Endodermal cell (in vitro differentiated cells): ENCODE results near the gene PSD2. TPM values are rescaled to one million over a fixed set of nuclear protein-coding genes. Genes with fewer than 3 reads are reported as not detected.
A peak's percentile ranks its signal among the peaks of the same experiment; 100 is the strongest.

ENCODE experiments used
- DNase-seq: peaks from one replicate; pipeline ENCODE4 v3.0.0-alpha.2; 2017
- H3K27ac ChIP-seq: 2 replicates; pipeline ENCODE4 v1.5.1; 2013; ENCODE audit warnings: mild to moderate bottlenecking, low read depth, low read length, moderate library complexity
- H3K27me3 ChIP-seq: 2 replicates; pipeline ENCODE4 v1.6.1; 2013; ENCODE audit warnings: mild to moderate bottlenecking, low read length, moderate library complexity; ENCODE audit not compliant: insufficient read depth, control insufficient read depth, poor library complexity, severe bottlenecking
- H3K36me3 ChIP-seq: 2 replicates; pipeline ENCODE4 v1.7.0; 2013; ENCODE audit warnings: mild to moderate bottlenecking, low read length, moderate library complexity; ENCODE audit not compliant: control insufficient read depth, insufficient read depth
- H3K4me1 ChIP-seq: one replicate; pipeline ENCODE4 v1.7.0; 2013; ENCODE audit warnings: low read length; ENCODE audit not compliant: control insufficient read depth, insufficient read depth
- H3K4me3 ChIP-seq: 2 replicates; pipeline ENCODE4 v1.5.1; 2013; ENCODE audit warnings: mild to moderate bottlenecking, low read length, moderate library complexity
- H3K9ac ChIP-seq: 2 replicates; pipeline ENCODE4 v1.6.1; 2013; ENCODE audit warnings: mild to moderate bottlenecking, low read length, moderate library complexity; ENCODE audit not compliant: poor library complexity, severe bottlenecking; ENCODE audit errors: extremely low read depth
- H3K9me3 ChIP-seq: 2 replicates; pipeline ENCODE4 v1.6.1; 2013; ENCODE audit warnings: mild to moderate bottlenecking, low read length, moderate library complexity; ENCODE audit not compliant: control insufficient read depth
- H3K27ac Mint-ChIP-seq: 2 replicates; pipeline ENCODE4 v1.8.0; 2020; ENCODE audit warnings: mixed read lengths
- H3K27me3 Mint-ChIP-seq: 2 replicates; pipeline ENCODE4 v1.8.0; 2021; ENCODE audit warnings: mild to moderate bottlenecking, mixed read lengths; ENCODE audit not compliant: insufficient read depth
- H3K36me3 Mint-ChIP-seq: 2 replicates; pipeline ENCODE4 v1.8.0; 2020; ENCODE audit warnings: low read depth, mixed read lengths
- H3K4me1 Mint-ChIP-seq: 2 replicates; pipeline ENCODE4 v1.8.0; 2020; ENCODE audit warnings: mixed read lengths
- H3K4me3 Mint-ChIP-seq: 2 replicates; pipeline ENCODE4 v1.8.0; 2020; ENCODE audit warnings: mild to moderate bottlenecking, moderate library complexity, mixed read lengths
- H3K9me3 Mint-ChIP-seq: 2 replicates; pipeline ENCODE4 v1.8.0; 2020; ENCODE audit warnings: mild to moderate bottlenecking, mixed read lengths
- CTCF ChIP-seq: fragments of 200-600 bp; sonication (generic); conservative IDR thresholded peaks from 2 replicates; pipeline ENCODE4 v1.5.0; 2021; ENCODE audit warnings: antibody characterized with exemption, mild to moderate bottlenecking
- WGBS, 2 experiments: methylation state at CpG; one replicate each; pipeline versions ENCODE4 v1.1.5 to v1.1.7; 2013; ENCODE audit warnings: missing lambda C conversion rate in 2 of 2, mixed read lengths in 1 of 2; ENCODE audit not compliant: insufficient coverage in 1 of 2, insufficient read length in 1 of 2; 5-methylcytosine and 5-hydroxymethylcytosine counted together
- total RNA-seq, 2 donors: library from RNA; stranded (reverse); fragmentation: NEBNext Ultra II Directional in 1 of 2; extraction: Animal tissue kit (Norgen Biotek cat#: 25700) in 1 of 2; gene quantifications; 2 replicates in 1 of 2; 3 replicates in 1 of 2; pipeline ENCODE4 v1.2.1, GENCODE V29; 2021

The PSD2 gene
- total RNA-seq, 2 donors from 2014 or later = 0.55 to 2.5 TPM

GRCh38 chr5:139871614-139872013, 76.0 kb downstream of the PSD2 start:
- H3K36me3 ChIP-seq = no peaks in the 10 kb centered on the region
- TF ChIP-seq CTCF = no peak
- Mint-ChIP-seq H3K4me3 (no peak overlapping the region), H3K27ac (no peak overlapping the region), H3K9me3 (peaks cover 4% of the 10 kb centered on the region), H3K4me1 (no peaks in the 10 kb centered on the region), H3K36me3 (peaks cover 8% of the 10 kb centered on the region), H3K27me3 (peaks cover 36% of the 10 kb centered on the region)
- H3K9me3 ChIP-seq = peaks cover 6% of the 10 kb centered on the region
- WGBS, 2 experiments = 87 to 92% methylated on average over 9 of the region's 9 CpGs
- no peaks in the 10 kb centered on the region for H3K27me3 ChIP-seq
- DNase-seq = no peak
- no peak overlapping the region for H3K27ac ChIP-seq
- no peak overlapping the region for H3K9ac ChIP-seq
- H3K4me1 ChIP-seq = no peaks in the 10 kb centered on the region
- no peak overlapping the region for H3K4me3 ChIP-seq

GRCh38 chr5:139872052-139872766, 76.6 kb downstream of the PSD2 start:
- TF ChIP-seq CTCF = peak; percentile 64
- no peak overlapping the region for H3K27ac Mint-ChIP-seq
- Histone ChIP-seq H3K4me1 (no peaks in the 10 kb centered on the region), H3K4me3 (no peak overlapping the region), H3K9me3 (peaks cover 6% of the 10 kb centered on the region), H3K9ac (no peak overlapping the region), H3K27ac (no peak overlapping the region), H3K27me3 (no peaks in the 10 kb centered on the region), H3K36me3 (no peaks in the 10 kb centered on the region)
- no peaks in the 10 kb centered on the region for H3K4me1 Mint-ChIP-seq
- peaks cover 8% of the 10 kb centered on the region for H3K36me3 Mint-ChIP-seq
- H3K9me3 Mint-ChIP-seq = peaks cover 4% of the 10 kb centered on the region
- H3K4me3 Mint-ChIP-seq = no peak overlapping the region
- H3K27me3 Mint-ChIP-seq = peaks cover 30% of the 10 kb centered on the region
- DNase-seq = peak; percentile 68
- WGBS, 2 experiments = 77 to 92% methylated on average over 5 to 8 of the region's 9 CpGs

GRCh38 chr5:139872851-139873794, 77.5 kb downstream of the PSD2 start:
- H3K27ac ChIP-seq = no peak overlapping the region
- H3K27me3 ChIP-seq = no peaks in the 10 kb centered on the region
- Mint-ChIP-seq H3K27me3 (peaks cover 26% of the 10 kb centered on the region), H3K27ac (no peak overlapping the region), H3K9me3 (peaks cover 4% of the 10 kb centered on the region), H3K4me1 (no peaks in the 10 kb centered on the region), H3K36me3 (peaks cover 8% of the 10 kb centered on the region), H3K4me3 (no peak overlapping the region)
- DNase-seq = no peak
- H3K9me3 ChIP-seq = peaks cover 6% of the 10 kb centered on the region
- WGBS, 2 experiments = 68 to 71% methylated on average over 5 to 16 of the region's 16 CpGs
- no peaks in the 10 kb centered on the region for H3K36me3 ChIP-seq
- no peak overlapping the region for H3K9ac ChIP-seq
- H3K4me3 ChIP-seq = no peak overlapping the region
- TF ChIP-seq CTCF = no peak
- H3K4me1 ChIP-seq = no peaks in the 10 kb centered on the region
